ENCODE data around the gene GRK6. TPM values are rescaled to one million over a fixed set of nuclear protein-coding genes. Genes with fewer than 3 reads are reported as not detected.

Gene GRK6
- total RNA-seq, 1 experiment from 2014 or later: 82.3 TPM

DNA sequence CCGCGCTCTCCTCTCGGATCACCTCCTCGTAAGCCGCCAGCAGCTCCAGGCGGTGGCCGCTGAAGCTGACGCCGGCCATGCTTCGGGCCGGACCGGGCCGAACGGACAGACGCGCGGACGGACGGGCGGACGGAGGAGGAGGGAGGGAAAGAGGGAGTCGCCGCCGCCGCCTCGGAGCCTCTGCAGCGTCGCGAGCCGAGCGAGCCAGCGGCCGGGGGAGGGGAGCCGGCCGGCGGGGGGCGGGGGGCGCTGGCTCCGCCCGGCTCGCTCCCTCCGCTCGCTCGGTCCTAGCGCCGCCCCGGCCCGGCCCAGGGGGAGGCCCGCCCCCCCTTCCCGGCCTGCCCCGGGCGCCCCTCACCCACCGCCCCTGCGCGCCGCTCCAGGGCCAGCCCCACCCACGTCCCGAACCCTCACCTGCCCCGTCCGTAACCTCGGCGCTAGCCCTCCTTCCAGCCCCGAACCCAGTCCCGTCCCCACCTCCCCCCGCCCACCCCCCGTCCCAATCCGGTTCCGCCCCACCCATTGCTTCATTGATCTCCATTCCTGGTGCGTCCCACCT, 47.0 kb downstream of the GRK6 start, which contains the start of gene DBN1:
Gene DBN1, minus strand, starts transcription at position 192 of the 559 bp plus-strand sequence. Its CDS starts 113 bp downstream, at position 79.
- H3K4me1 ChIP-seq (replicated peaks; ENCODE audit: insufficient read depth): peaks cover 22% of the 10 kb centered on the region

DNA sequence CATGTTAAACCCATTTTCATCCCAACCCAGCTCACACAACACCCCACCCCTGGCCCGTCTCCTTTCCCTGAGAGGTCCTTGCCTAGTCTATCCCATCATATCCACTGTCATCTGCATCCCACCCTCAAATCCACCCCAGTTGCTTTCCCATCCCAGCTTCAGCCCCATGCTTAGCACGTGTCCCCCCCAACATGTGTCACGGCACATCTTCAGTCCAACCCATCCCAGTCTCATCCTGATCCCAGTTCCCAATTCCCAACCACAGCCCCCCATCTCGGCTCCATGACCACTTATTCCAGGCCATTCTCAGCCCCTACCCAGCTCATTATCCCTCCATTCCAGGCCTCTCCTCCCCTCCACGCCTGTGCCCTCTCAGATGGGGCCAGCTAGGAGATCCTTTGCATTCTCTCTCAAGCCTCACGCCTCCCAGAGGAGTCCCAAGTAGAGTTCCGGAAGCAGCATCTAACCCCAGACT, 47.6 kb downstream of the GRK6 start:
- intact Hi-C loops (cut with micrococcal nuclease; ENCODE audit: unreplicated experiment): loop anchor here (2.0 kb wide), 1 partner anchor 21 kb away; no protein-coding TSS in a partner anchor
- Histone ChIP-seq H3K4me2 (no peak overlapping the region), H4K20me1 (ENCODE audit: insufficient read depth) (peaks cover 14% of the 10 kb centered on the region), H2AFZ (no peak overlapping the region), H3K36me3 (ENCODE audit: low read depth) (no peaks in the 10 kb centered on the region), H3K9me2 (ENCODE audit: insufficient read depth) (no peaks in the 10 kb centered on the region), H3K27me3 (ENCODE audit: insufficient read depth, low read depth) (no peaks in the 10 kb centered on the region), H3K27ac (no peak overlapping the region), H3K79me2 (ENCODE audit: low read depth) (peaks cover 21% of the 10 kb centered on the region; the same call in 1 of the 2 replicates), H3K9me3 (ENCODE audit: insufficient read depth, low read depth) (no peaks in the 10 kb centered on the region), H3K4me3 (no peak overlapping the region), H3K4me1 (replicated peaks; ENCODE audit: insufficient read depth) (peaks cover 22% of the 10 kb centered on the region), H3F3A (ENCODE audit: insufficient read depth, low read depth) (peaks cover 45% of the 10 kb centered on the region; the same call in 1 of the 2 replicates)
- DNase-seq: peak in 1 of 2 experiments; percentile 31
- BruUV-seq (replicated peaks): no TSS peak
- no peak for TF ChIP-seq EZH2 (IDR thresholded peaks at IDR 0.05; ENCODE audit: low read depth)
- TF ChIP-seq, protein P1, sequence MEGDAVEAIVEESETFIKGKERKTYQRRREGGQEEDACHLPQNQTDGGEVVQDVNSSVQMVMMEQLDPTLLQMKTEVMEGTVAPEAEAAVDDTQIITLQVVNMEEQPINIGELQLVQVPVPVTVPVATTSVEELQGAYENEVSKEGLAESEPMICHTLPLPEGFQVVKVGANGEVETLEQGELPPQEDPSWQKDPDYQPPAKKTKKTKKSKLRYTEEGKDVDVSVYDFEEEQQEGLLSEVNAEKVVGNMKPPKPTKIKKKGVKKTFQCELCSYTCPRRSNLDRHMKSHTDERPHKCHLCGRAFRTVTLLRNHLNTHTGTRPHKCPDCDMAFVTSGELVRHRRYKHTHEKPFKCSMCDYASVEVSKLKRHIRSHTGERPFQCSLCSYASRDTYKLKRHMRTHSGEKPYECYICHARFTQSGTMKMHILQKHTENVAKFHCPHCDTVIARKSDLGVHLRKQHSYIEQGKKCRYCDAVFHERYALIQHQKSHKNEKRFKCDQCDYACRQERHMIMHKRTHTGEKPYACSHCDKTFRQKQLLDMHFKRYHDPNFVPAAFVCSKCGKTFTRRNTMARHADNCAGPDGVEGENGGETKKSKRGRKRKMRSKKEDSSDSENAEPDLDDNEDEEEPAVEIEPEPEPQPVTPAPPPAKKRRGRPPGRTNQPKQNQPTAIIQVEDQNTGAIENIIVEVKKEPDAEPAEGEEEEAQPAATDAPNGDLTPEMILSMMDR (conservative IDR thresholded peaks at IDR 0.05): no peak
- ChIA-PET POLR2A (ENCODE audit: unreplicated experiment) (no interaction called here), CTCF (interaction anchor here (0.7 to 1.0 kb wide), 2 partner anchors 19 to 27 kb away, joined by 4 read pairs; no protein-coding TSS in a partner anchor)

More for the DNA sequence above, 47.0 kb downstream of the GRK6 start, which contains the start of gene DBN1:
- 0 out of 2 replicates have a peak within 1 kb of the TSS, but pooled peaks have one; percentile 63 for H2AFZ ChIP-seq
- peak within 1 kb of the TSS; percentile 79 for H3K4me3 ChIP-seq
- POLR2A ChIA-PET (ENCODE audit: unreplicated experiment): interaction anchor here (2.1 kb wide), 1 partner anchor 22 kb away, joined by 6 read pairs; no protein-coding TSS in a partner anchor
- no peak for TF ChIP-seq EZH2 (IDR thresholded peaks at IDR 0.05; ENCODE audit: low read depth)
- H3K36me3 ChIP-seq (ENCODE audit: low read depth): no peaks in the 10 kb centered on the region
- no peaks in the 10 kb centered on the region for H3K9me2 ChIP-seq (ENCODE audit: insufficient read depth)
- no peak within 1 kb of the TSS for H3K27ac ChIP-seq
- H3K4me2 ChIP-seq: peak within 1 kb of the TSS; percentile 97
- BruUV-seq (replicated peaks): no TSS peak
- H3F3A ChIP-seq (ENCODE audit: insufficient read depth, low read depth): peaks cover 46% of the 10 kb centered on the region
- no peaks in the 10 kb centered on the region for H3K9me3 ChIP-seq (ENCODE audit: insufficient read depth, low read depth)
- intact Hi-C loops (cut with micrococcal nuclease; ENCODE audit: unreplicated experiment): loop anchor here (2.0 kb wide), 1 partner anchor 21 kb away; no protein-coding TSS in a partner anchor
- DNase-seq: no peak
- CTCF ChIA-PET: interaction anchor here (0.7 to 1.0 kb wide), 2 partner anchors 18 to 28 kb away, joined by 4 read pairs; no protein-coding TSS in a partner anchor
- peaks cover 19% of the 10 kb centered on the region for H4K20me1 ChIP-seq (ENCODE audit: insufficient read depth)
- peaks cover 21% of the 10 kb centered on the region; the same call in 1 of the 2 replicates for H3K79me2 ChIP-seq (ENCODE audit: low read depth)
- no peaks in the 10 kb centered on the region for H3K27me3 ChIP-seq (ENCODE audit: insufficient read depth, low read depth)

DNA sequence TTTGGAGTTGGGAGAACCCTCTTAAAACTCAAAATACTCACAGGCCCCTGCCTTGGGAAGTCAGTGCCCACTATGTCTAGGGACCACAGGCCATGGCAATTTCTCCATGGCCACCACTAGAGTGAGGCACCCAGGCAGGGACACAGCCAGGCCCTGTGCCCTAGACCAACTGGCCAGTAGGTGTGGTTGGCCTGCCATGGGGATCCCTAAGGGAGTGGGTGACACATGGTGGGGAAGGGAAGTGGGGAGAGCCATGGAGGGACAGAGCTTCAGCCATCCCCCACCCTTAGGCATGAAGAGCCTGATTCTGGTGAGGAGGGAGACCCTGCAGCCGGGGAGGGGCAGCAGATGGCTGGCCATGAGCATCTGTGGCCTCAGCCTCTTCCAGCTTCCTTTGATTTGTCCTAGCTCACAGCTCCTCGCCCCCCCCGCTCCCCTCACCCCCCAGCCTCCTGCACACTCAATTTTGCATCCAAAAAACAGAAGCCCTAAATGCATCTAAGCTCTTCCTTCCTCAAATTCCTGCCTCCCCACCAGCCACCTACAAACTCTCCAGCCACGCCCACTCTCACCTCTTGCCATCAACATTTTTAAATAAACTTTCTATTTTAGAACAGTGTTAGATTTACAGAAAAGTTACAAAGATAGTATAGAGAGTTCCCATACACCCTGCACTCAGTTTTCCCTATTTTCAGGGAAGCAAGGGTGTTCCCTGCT, 48.5 kb downstream of the GRK6 start:
- Histone ChIP-seq H2AFZ (no peak overlapping the region), H3K4me3 (no peak overlapping the region), H4K20me1 (ENCODE audit: insufficient read depth) (peaks cover 5% of the 10 kb centered on the region; the same call in 1 of the 2 replicates), H3K36me3 (ENCODE audit: low read depth) (no peaks in the 10 kb centered on the region), H3K9me3 (ENCODE audit: insufficient read depth, low read depth) (no peaks in the 10 kb centered on the region), H3K4me2 (no peak overlapping the region), H3K27ac (no peak overlapping the region), H3F3A (ENCODE audit: insufficient read depth, low read depth) (peaks cover 46% of the 10 kb centered on the region), H3K4me1 (replicated peaks; ENCODE audit: insufficient read depth) (peaks cover 22% of the 10 kb centered on the region), H3K79me2 (ENCODE audit: low read depth) (peaks cover 21% of the 10 kb centered on the region; the same call in 1 of the 2 replicates), H3K9me2 (ENCODE audit: insufficient read depth) (no peaks in the 10 kb centered on the region), H3K27me3 (ENCODE audit: insufficient read depth, low read depth) (no peaks in the 10 kb centered on the region)
- CTCF ChIA-PET: no interaction called here
- DNase-seq: peak in 1 of 2 experiments; percentile 35
- POLR2A ChIA-PET (ENCODE audit: unreplicated experiment): interaction anchor here (0.6 kb wide), 1 partner anchor 732 kb away, joined by 4 read pairs; no protein-coding TSS in a partner anchor
- BruUV-seq (replicated peaks): no TSS peak
- TF ChIP-seq, protein P1 (conservative IDR thresholded peaks at IDR 0.05): no peak
- intact Hi-C loops (cut with micrococcal nuclease; ENCODE audit: unreplicated experiment): loop anchor here (2.0 kb wide), 1 partner anchor 20 kb away; no protein-coding TSS in a partner anchor
